H9 (cell line): ENCODE results near the gene UGT1A3. TPM values are rescaled to one million over a fixed set of nuclear protein-coding genes. Genes with fewer than 3 reads are reported as not detected.

ENCODE experiments used
- DNase-seq: peaks from one replicate; pipeline ENCODE4 v3.0.0-alpha.2; 2017
- H2AFZ ChIP-seq: one replicate; pipeline ENCODE4 v1.6.1; 2013; ENCODE audit warnings: mild to moderate bottlenecking, low read length, control low read depth, moderate library complexity
- H2AK5ac ChIP-seq: 2 replicates; pipeline ENCODE4 v1.6.1; 2013; ENCODE audit warnings: low read length, control low read depth, mixed read lengths; ENCODE audit not compliant: insufficient read length
- H2BK120ac ChIP-seq: one replicate; pipeline ENCODE4 v1.6.1; 2013; ENCODE audit warnings: low read depth, mild to moderate bottlenecking, low read length, control low read depth, inconsistent platforms; ENCODE audit not compliant: poor library complexity, severe bottlenecking
- H2BK12ac ChIP-seq: 2 replicates; pipeline ENCODE4 v1.6.1; 2013; ENCODE audit warnings: low read length, control low read depth, mixed read lengths, low read depth; ENCODE audit not compliant: insufficient read length
- H2BK15ac ChIP-seq: 2 replicates; pipeline ENCODE4 v1.6.1; 2013; ENCODE audit warnings: low read depth, low read length, control low read depth
- H2BK20ac ChIP-seq: one replicate; pipeline ENCODE4 v1.6.1; 2013; ENCODE audit warnings: low read depth, mild to moderate bottlenecking, low read length, control low read depth, inconsistent platforms; ENCODE audit not compliant: poor library complexity, severe bottlenecking
- H2BK5ac ChIP-seq: 2 replicates; pipeline ENCODE4 v1.6.1; 2013; ENCODE audit warnings: low read length, control low read depth, mixed read lengths; ENCODE audit not compliant: insufficient read length
- H3K14ac ChIP-seq: 2 replicates; pipeline ENCODE4 v1.6.1; 2013; ENCODE audit warnings: low read length, control low read depth; ENCODE audit not compliant: insufficient read depth
- H3K18ac ChIP-seq: 2 replicates; pipeline ENCODE4 v1.6.1; 2013; ENCODE audit warnings: low read depth, mild to moderate bottlenecking, mixed read lengths, low read length, control low read depth; ENCODE audit not compliant: insufficient read length
- H3K23ac ChIP-seq: 2 replicates; pipeline ENCODE4 v1.6.1; 2013; ENCODE audit warnings: low read length, control low read depth, mixed read lengths, low read depth; ENCODE audit not compliant: insufficient read length
- H3K23me2 ChIP-seq: 2 replicates; pipeline ENCODE4 v1.6.1; 2013; ENCODE audit warnings: low read depth, mild to moderate bottlenecking, mixed read lengths, low read length, control low read depth; ENCODE audit not compliant: insufficient read length, poor library complexity, severe bottlenecking
- H3K27ac ChIP-seq: 2 replicates; pipeline ENCODE4 v1.5.1; 2013; ENCODE audit warnings: low read length, control low read depth, mixed read lengths, low read depth; ENCODE audit not compliant: insufficient read length
- H3K27me3 ChIP-seq: 2 replicates; pipeline ENCODE4 v1.6.1; 2013; ENCODE audit warnings: low read length, control low read depth, inconsistent platforms; ENCODE audit not compliant: insufficient read depth
- H3K4ac ChIP-seq: 2 replicates; pipeline ENCODE4 v1.6.1; 2013; ENCODE audit warnings: low read depth, mild to moderate bottlenecking, control low read depth, inconsistent platforms, low read length, moderate library complexity
- H3K4me1 ChIP-seq: 2 replicates; pipeline ENCODE4 v1.6.1; 2013; ENCODE audit warnings: low read length, control low read depth, inconsistent platforms; ENCODE audit not compliant: insufficient read depth
- H3K4me2 ChIP-seq: 2 replicates; pipeline ENCODE4 v1.6.1; 2013; ENCODE audit warnings: low read length, control low read depth, mixed read lengths; ENCODE audit not compliant: insufficient read length, insufficient read depth
- H3K56ac ChIP-seq: 2 replicates; pipeline ENCODE4 v1.6.1; 2013; ENCODE audit warnings: low read depth, mild to moderate bottlenecking, mixed read lengths, low read length, control low read depth; ENCODE audit not compliant: insufficient read length
- H3K79me1 ChIP-seq: 2 replicates; pipeline ENCODE4 v1.6.1; 2013; ENCODE audit warnings: low read depth, mild to moderate bottlenecking, moderate library complexity, low read length, control low read depth, inconsistent platforms; ENCODE audit not compliant: insufficient read depth, poor library complexity, severe bottlenecking
- H3K79me2 ChIP-seq: 2 replicates; pipeline ENCODE4 v1.6.1; 2013; ENCODE audit warnings: low read length, control low read depth, inconsistent platforms; ENCODE audit not compliant: insufficient read depth
- H3K9ac ChIP-seq: 2 replicates; pipeline ENCODE4 v1.6.1; 2013; ENCODE audit warnings: low read length, control low read depth, mixed read lengths; ENCODE audit not compliant: insufficient read length; ENCODE audit errors: extremely low read depth
- H3K9me3 ChIP-seq: one replicate; pipeline ENCODE4 v1.6.1; 2013; ENCODE audit warnings: low read depth, low read length, inconsistent platforms; ENCODE audit not compliant: control insufficient read depth
- H3T11ph ChIP-seq: one replicate; pipeline ENCODE4 v1.6.1; 2013; ENCODE audit warnings: mild to moderate bottlenecking, low read length, control low read depth, inconsistent platforms
- H4K20me1 ChIP-seq: one replicate; pipeline ENCODE4 v1.6.1; 2013; ENCODE audit not compliant: control insufficient read depth, insufficient read length, insufficient read depth
- H4K5ac ChIP-seq: 2 replicates; pipeline ENCODE4 v1.6.1; 2013; ENCODE audit warnings: low read depth, mild to moderate bottlenecking, mixed read lengths, low read length, control low read depth; ENCODE audit not compliant: insufficient read length
- H4K8ac ChIP-seq: replicated peaks from 2 replicates; pipeline ENCODE4 v1.6.1; 2013; ENCODE audit warnings: low read length, control low read depth, mixed read lengths, low read depth; ENCODE audit not compliant: insufficient read length
- H4K91ac ChIP-seq: 2 replicates; pipeline ENCODE4 v1.6.1; 2013; ENCODE audit warnings: low read depth, mild to moderate bottlenecking, moderate library complexity, mixed read lengths, low read length, control low read depth; ENCODE audit not compliant: insufficient read length
- H3K27ac Mint-ChIP-seq, 3 experiments: 2 replicates in 2 of 3; 3 replicates in 1 of 3; pipeline ENCODE4 v1.8.0; 2020 to 2021; ENCODE audit warnings: mixed read lengths in 3 of 3, mild to moderate bottlenecking in 1 of 3, moderate library complexity in 1 of 3
- H3K27me3 Mint-ChIP-seq: 2 replicates; pipeline ENCODE4 v1.8.0; 2021; ENCODE audit warnings: low read depth, mild to moderate bottlenecking, moderate library complexity, mixed read lengths
- H3K36me3 Mint-ChIP-seq, 3 experiments: 2 replicates in 2 of 3; 3 replicates in 1 of 3; pipeline ENCODE4 v1.8.0; 2020 to 2021; ENCODE audit warnings: low read depth in 3 of 3, mixed read lengths in 3 of 3; ENCODE audit not compliant: insufficient read depth in 1 of 3
- H3K4me1 Mint-ChIP-seq, 2 experiments: 2 replicates each; pipeline ENCODE4 v1.8.0; 2020; ENCODE audit warnings: mixed read lengths in 2 of 2
- H3K4me3 Mint-ChIP-seq, 2 experiments: 2 replicates in 1 of 2; 3 replicates in 1 of 2; pipeline ENCODE4 v1.8.0; 2020 to 2021; ENCODE audit warnings: mild to moderate bottlenecking in 2 of 2, mixed read lengths in 2 of 2, moderate library complexity in 1 of 2
- H3K9me3 Mint-ChIP-seq, 2 experiments: 2 replicates in 1 of 2; 3 replicates in 1 of 2; pipeline ENCODE4 v1.8.0; 2020; ENCODE audit warnings: mild to moderate bottlenecking in 2 of 2, mixed read lengths in 2 of 2, moderate library complexity in 1 of 2
- WGBS: extraction: QIAGEN DNeasy Blood & Tissue Kit; methylation state at CpG from one replicate; pipeline ENCODE4 v1.1.7; 2013; ENCODE audit warnings: missing lambda C conversion rate, low lambda C conversion rate, mixed read lengths; ENCODE audit not compliant: insufficient read length; ENCODE audit errors: extremely low coverage; 5-methylcytosine and 5-hydroxymethylcytosine counted together
- total RNA-seq: library from RNA; stranded (reverse); gene quantifications from 2 replicates; pipeline ENCODE4 v1.2.1, GENCODE V29; 2021
- TF ChIP-seq, protein P1 (sequence below): fragments of 200-600 bp; sonication (generic); conservative IDR thresholded peaks from 3 replicates; pipeline ENCODE4 v1.8.0; 2021; ENCODE audit warnings: antibody characterized with exemption, mild to moderate bottlenecking

UGT1A3 gene
- total RNA-seq, 1 experiment from 2014 or later: not detected

GRCh38 chr2:233780771-233781170 lies 51.9 kb downstream of the UGT1A3 start:
- Histone ChIP-seq H3K18ac (no peak overlapping the region), H4K5ac (no peak overlapping the region), H3K27me3 (no peaks in the 10 kb centered on the region), H3K4me1 (no peaks in the 10 kb centered on the region), H3T11ph (no peak overlapping the region), H2AFZ (no peak overlapping the region), H2AK5ac (no peak overlapping the region), H2BK20ac (no peak overlapping the region), H3K9me3 (peaks cover 4% of the 10 kb centered on the region), H3K4me2 (no peak overlapping the region), H3K23ac (no peak overlapping the region), H2BK12ac (no peak overlapping the region), H3K4ac (no peak overlapping the region), H4K8ac (no peak overlapping the region), H4K91ac (no peak overlapping the region), H3K79me2 (no peaks in the 10 kb centered on the region), H2BK120ac (no peak overlapping the region), H3K14ac (no peak overlapping the region), H3K56ac (no peak overlapping the region), H2BK15ac (no peak overlapping the region), H3K27ac (no peak overlapping the region), H3K23me2 (no peaks in the 10 kb centered on the region), H3K79me1 (no peaks in the 10 kb centered on the region), H3K9ac (no peak overlapping the region), H4K20me1 (no peaks in the 10 kb centered on the region), H2BK5ac (no peak overlapping the region)
- Mint-ChIP-seq H3K4me1 (no peaks in the 10 kb centered on the region), H3K27me3 (peaks cover 12% of the 10 kb centered on the region; the same call in 1 of the 2 replicates), H3K9me3 (peaks cover 13 to 22% of the 10 kb centered on the region in 2 experiments; a peak in 4 of 5 replicates), H3K36me3 (peaks cover 1 to 4% (median 1%) of the 10 kb centered on the region in 3 experiments; a peak in 4 of 7 replicates), H3K4me3 (no peak overlapping the region), H3K27ac (no peak overlapping the region)
- 100% methylated on average over 1 of the region's 4 CpGs for WGBS
- DNase-seq: no peak
- TF ChIP-seq, protein P1, sequence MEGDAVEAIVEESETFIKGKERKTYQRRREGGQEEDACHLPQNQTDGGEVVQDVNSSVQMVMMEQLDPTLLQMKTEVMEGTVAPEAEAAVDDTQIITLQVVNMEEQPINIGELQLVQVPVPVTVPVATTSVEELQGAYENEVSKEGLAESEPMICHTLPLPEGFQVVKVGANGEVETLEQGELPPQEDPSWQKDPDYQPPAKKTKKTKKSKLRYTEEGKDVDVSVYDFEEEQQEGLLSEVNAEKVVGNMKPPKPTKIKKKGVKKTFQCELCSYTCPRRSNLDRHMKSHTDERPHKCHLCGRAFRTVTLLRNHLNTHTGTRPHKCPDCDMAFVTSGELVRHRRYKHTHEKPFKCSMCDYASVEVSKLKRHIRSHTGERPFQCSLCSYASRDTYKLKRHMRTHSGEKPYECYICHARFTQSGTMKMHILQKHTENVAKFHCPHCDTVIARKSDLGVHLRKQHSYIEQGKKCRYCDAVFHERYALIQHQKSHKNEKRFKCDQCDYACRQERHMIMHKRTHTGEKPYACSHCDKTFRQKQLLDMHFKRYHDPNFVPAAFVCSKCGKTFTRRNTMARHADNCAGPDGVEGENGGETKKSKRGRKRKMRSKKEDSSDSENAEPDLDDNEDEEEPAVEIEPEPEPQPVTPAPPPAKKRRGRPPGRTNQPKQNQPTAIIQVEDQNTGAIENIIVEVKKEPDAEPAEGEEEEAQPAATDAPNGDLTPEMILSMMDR: no peak
